ENCODE measurements around the gene MOK. TPM values are rescaled to one million over a fixed set of nuclear protein-coding genes. Genes with fewer than 3 reads are reported as not detected.

Gene MOK
- total RNA-seq, 1 donor from 2014 or later = 18.2 TPM

GRCh38 chr14:102223682-102224081 lies 81.3 kb downstream of the MOK start:
- DNase-seq (ENCODE audit: low read depth, low spot score) = no peak
- peaks cover 6% of the 10 kb centered on the region for H3K36me3 Mint-ChIP-seq (ENCODE audit: low read depth)
- H3K4me3 Mint-ChIP-seq = no peak overlapping the region
- TF ChIP-seq CTCF (conservative IDR thresholded peaks at IDR 0.05) = no peak
- no peaks in the 10 kb centered on the region for H3K27me3 Mint-ChIP-seq (ENCODE audit: low read depth)
- no peaks in the 10 kb centered on the region for H3K4me1 Mint-ChIP-seq
- no peak overlapping the region for H3K27ac Mint-ChIP-seq (ENCODE audit: unreplicated experiment)
- H3K9me3 Mint-ChIP-seq = no peaks in the 10 kb centered on the region

GRCh38 chr14:102222751-102223150 lies 82.2 kb downstream of the MOK start:
- no peak overlapping the region for H3K4me3 Mint-ChIP-seq
- no peaks in the 10 kb centered on the region for H3K9me3 Mint-ChIP-seq
- peaks cover 6% of the 10 kb centered on the region for H3K36me3 Mint-ChIP-seq (ENCODE audit: low read depth)
- peaks cover 5% of the 10 kb centered on the region for H3K4me1 Mint-ChIP-seq
- no peak overlapping the region for H3K27ac Mint-ChIP-seq (ENCODE audit: unreplicated experiment)
- no peak for TF ChIP-seq CTCF (conservative IDR thresholded peaks at IDR 0.05)
- no peak for DNase-seq (ENCODE audit: low read depth, low spot score)
- H3K27me3 Mint-ChIP-seq (ENCODE audit: low read depth) = no peaks in the 10 kb centered on the region

GRCh38 chr14:102222009-102222575 lies 82.9 kb downstream of the MOK start:
- Mint-ChIP-seq H3K4me3 (no peak overlapping the region), H3K9me3 (no peaks in the 10 kb centered on the region), H3K27me3 (ENCODE audit: low read depth) (no peaks in the 10 kb centered on the region), H3K36me3 (ENCODE audit: low read depth) (peaks cover 6% of the 10 kb centered on the region), H3K27ac (ENCODE audit: unreplicated experiment) (no peak overlapping the region), H3K4me1 (peaks cover 9% of the 10 kb centered on the region)
- no peak for DNase-seq (ENCODE audit: low read depth, low spot score)
- no peak for TF ChIP-seq CTCF (conservative IDR thresholded peaks at IDR 0.05)

- DNase-seq (ENCODE audit: low read depth, low spot score) = no peak
Measured at GRCh38 chr14:102221026-102221425, 83.9 kb downstream of the MOK start.

GRCh38 chr14:102220031-102220430 lies 84.9 kb downstream of the MOK start:
- Mint-ChIP-seq H3K27me3 (ENCODE audit: low read depth) (no peaks in the 10 kb centered on the region), H3K4me3 (no peak overlapping the region), H3K36me3 (ENCODE audit: low read depth) (peaks cover 3% of the 10 kb centered on the region), H3K27ac (ENCODE audit: unreplicated experiment) (no peak overlapping the region), H3K9me3 (no peaks in the 10 kb centered on the region), H3K4me1 (peaks cover 22% of the 10 kb centered on the region)
- TF ChIP-seq CTCF (conservative IDR thresholded peaks at IDR 0.05) = no peak
- no peak for DNase-seq (ENCODE audit: low read depth, low spot score)

More at GRCh38 chr14:102221026-102221425, 83.9 kb downstream of the MOK start:
- no peak overlapping the region for H3K4me3 Mint-ChIP-seq
- peaks cover 12% of the 10 kb centered on the region for H3K4me1 Mint-ChIP-seq
- H3K27me3 Mint-ChIP-seq (ENCODE audit: low read depth) = no peaks in the 10 kb centered on the region
- no peaks in the 10 kb centered on the region for H3K9me3 Mint-ChIP-seq
- peaks cover 6% of the 10 kb centered on the region for H3K36me3 Mint-ChIP-seq (ENCODE audit: low read depth)
- no peak for TF ChIP-seq CTCF (conservative IDR thresholded peaks at IDR 0.05)
- no peak overlapping the region for H3K27ac Mint-ChIP-seq (ENCODE audit: unreplicated experiment)

Measured in neural crest cell (in vitro differentiated cells).